ENCODE results near the gene VAT1. TPM values are rescaled to one million over a fixed set of nuclear protein-coding genes. Genes with fewer than 3 reads are reported as not detected.

The VAT1 gene
- polyA plus RNA-seq, 1 of the 3 experiments (the other 2 are of a cell fraction) = 170 TPM

- H4K20me1 ChIP-seq (ENCODE audit: insufficient read depth) = no peaks in the 10 kb centered on the region
- peaks cover 0 to 5% of the 10 kb centered on the region in 2 experiments; a peak in 1 of 4 replicates for H3K4me1 ChIP-seq (ENCODE audit: control insufficient read depth in 1 of 2, insufficient read depth in 2 of 2, low read depth in 1 of 2, low read length in 1 of 2)
- H2AFZ ChIP-seq (ENCODE audit: low read depth) = no peak overlapping the region
- H3F3A ChIP-seq (replicated peaks; ENCODE audit: insufficient read depth) = peaks cover 6% of the 10 kb centered on the region
- H3K9ac ChIP-seq = no peak overlapping the region
- POLR2A ChIA-PET = no interaction called here
- no peaks in the 10 kb centered on the region for H3K9me2 ChIP-seq
- H3K79me2 ChIP-seq (ENCODE audit: insufficient read depth) = peaks cover 5% of the 10 kb centered on the region; the same call in 1 of the 2 replicates
- H3K36me3 ChIP-seq (replicated peaks in 1 of 2; ENCODE audit: control insufficient read depth in 1 of 2, insufficient read depth in 2 of 2, low read length in 1 of 2) = no peaks in the 10 kb centered on the region
- H3K4me3 ChIP-seq (ENCODE audit: low read depth in 2 of 2, low read length in 1 of 2) = no peak overlapping the region
- CTCF ChIA-PET = interaction anchor here (1.4 kb wide), 1 partner anchor 15 kb away, joined by 3 read pairs; no protein-coding TSS in a partner anchor
- DNase-seq = no peak
- WGBS (ENCODE audit: low lambda C conversion rate) = 89% methylated on average over 5 of the region's 5 CpGs
- H3K27me3 ChIP-seq (ENCODE audit: insufficient read depth) = no peaks in the 10 kb centered on the region
- H3K27ac ChIP-seq (ENCODE audit: low read depth in 2 of 2, low read length in 1 of 2) = no peak overlapping the region
- H3K4me2 ChIP-seq = no peak overlapping the region
- H3K9me3 ChIP-seq = no peaks in the 10 kb centered on the region
- no peak for TF ChIP-seq USF2 (IDR thresholded peaks at IDR 0.05; ENCODE audit: borderline replicate concordance, low read depth, low read length)
- TF ChIP-seq NFIC (IDR thresholded peaks at IDR 0.05; ENCODE audit: borderline replicate concordance) = no peak
- no peak for TF ChIP-seq GABPA (IDR thresholded peaks at IDR 0.05; ENCODE audit: low read depth)
- TF ChIP-seq GATA2 (CRISPR knock-in tag; IDR thresholded peaks at IDR 0.05) = no peak
- no peak for TF ChIP-seq SMC3 (IDR thresholded peaks at IDR 0.05; ENCODE audit: low read depth, low read length)
- TF ChIP-seq CTCF (IDR thresholded peaks at IDR 0.05) = no peak
- TF ChIP-seq TCF12 (IDR thresholded peaks at IDR 0.05) = no peak
- no peak for TF ChIP-seq JUND (IDR thresholded peaks at IDR 0.05)
- no peak for TF ChIP-seq FOSL2 (IDR thresholded peaks at IDR 0.05; ENCODE audit: borderline replicate concordance, low read depth)
- TF ChIP-seq REST (IDR thresholded peaks at IDR 0.05; ENCODE audit: low read depth, low read length) = no peak
- TF ChIP-seq EZH2phosphoT487 (IDR thresholded peaks at IDR 0.05; ENCODE audit: borderline replicate concordance, low read depth) = no peak
These were observed 4.4 kb upstream of the VAT1 start for GRCh38 chr17:43026595-43026994.

Measured in SK-N-SH (cell line).